ENCODE results near the gene RPS15. TPM values are rescaled to one million over a fixed set of nuclear protein-coding genes. Genes with fewer than 3 reads are reported as not detected.

Gene RPS15
- polyA plus RNA-seq, 1 donor (not counting 4 experiments of a cell fraction or from before 2014, with no cell fraction given) = 795 TPM

DNA sequence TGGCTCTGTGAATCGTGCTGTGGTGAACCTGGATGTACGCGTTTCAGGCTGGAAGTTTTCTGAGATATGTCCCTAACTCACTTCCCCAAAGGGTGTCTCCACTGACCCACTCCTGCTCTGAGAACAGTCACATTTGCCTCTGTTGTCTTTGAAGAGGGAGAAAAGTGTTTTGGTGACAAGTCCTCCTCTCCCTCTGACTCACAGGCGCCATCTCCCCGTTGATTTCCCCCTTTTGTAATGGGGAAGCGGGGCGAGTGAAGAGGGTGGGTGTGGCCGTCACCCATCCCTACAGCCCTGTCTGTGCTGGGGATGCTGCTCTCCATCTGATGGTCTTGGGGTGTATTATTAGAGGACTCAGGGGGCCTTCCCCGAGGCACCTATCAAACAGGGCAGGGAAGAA lies 21.3 kb downstream of the RPS15 start:
- H3K9ac ChIP-seq (ENCODE audit: control insufficient read depth, extremely low read depth, insufficient read depth, low read length) = no peak overlapping the region
- no peaks in the 10 kb centered on the region for H3K9me3 ChIP-seq (ENCODE audit: control insufficient read depth, low read depth, low read length)
- FAIRE-seq (no peak), DNase-seq (ENCODE audit: low read depth, low spot score) (no peak)
- no peak overlapping the region for H3K27ac ChIP-seq (ENCODE audit: control insufficient read depth, insufficient read depth, low read length)
- dilution Hi-C loops (cut with MboI; ENCODE audit: extremely low pct_ligation_motif_present, low sequenced_read_pairs) = no loop called here
- H2AFZ ChIP-seq (ENCODE audit: control insufficient read depth, low read length) = no peak overlapping the region
- H3K27me3 ChIP-seq (ENCODE audit: control insufficient read depth, extremely low read depth, insufficient read depth, low read length) = peaks cover 35% of the 10 kb centered on the region
- H3K4me3 ChIP-seq (ENCODE audit: control insufficient read depth in 2 of 3, extremely low read depth in 1 of 3, insufficient read depth in 2 of 3, low read depth in 1 of 3, low read length in 3 of 3) = no peak overlapping the region
- no peaks in the 10 kb centered on the region for H4K20me1 ChIP-seq (ENCODE audit: control insufficient read depth, extremely low read depth, insufficient read depth, low read length)
- no peak for TF ChIP-seq EZH2 (IDR thresholded peaks at IDR 0.05; ENCODE audit: low read length)
- TF ChIP-seq CTCF (optimal IDR thresholded peaks at IDR 0.05 in 1 of 3, IDR thresholded peaks at IDR 0.05 in 1 of 3, conservative IDR thresholded peaks at IDR 0.05 in 1 of 3; ENCODE audit: extremely low read depth in 1 of 3, insufficient read depth in 2 of 3, low read length in 3 of 3) = no peak
- H3K4me2 ChIP-seq (ENCODE audit: control insufficient read depth, extremely low read depth, insufficient read depth, low read depth, low read length) = no peak overlapping the region
- H3K9me1 ChIP-seq (ENCODE audit: control insufficient read depth, extremely low read depth, insufficient read depth, low read length) = no peaks in the 10 kb centered on the region
- no peaks in the 10 kb centered on the region for H3K79me2 ChIP-seq (ENCODE audit: control insufficient read depth, insufficient read depth, low read length)
- peaks cover 6% of the 10 kb centered on the region for H3K4me1 ChIP-seq (ENCODE audit: control insufficient read depth, extremely low read depth, insufficient read depth, low read length)
- no peaks in the 10 kb centered on the region for H3K36me3 ChIP-seq (ENCODE audit: control insufficient read depth in 2 of 2, extremely low read depth in 1 of 2, insufficient read depth in 2 of 2, low read length in 2 of 2)

DNA sequence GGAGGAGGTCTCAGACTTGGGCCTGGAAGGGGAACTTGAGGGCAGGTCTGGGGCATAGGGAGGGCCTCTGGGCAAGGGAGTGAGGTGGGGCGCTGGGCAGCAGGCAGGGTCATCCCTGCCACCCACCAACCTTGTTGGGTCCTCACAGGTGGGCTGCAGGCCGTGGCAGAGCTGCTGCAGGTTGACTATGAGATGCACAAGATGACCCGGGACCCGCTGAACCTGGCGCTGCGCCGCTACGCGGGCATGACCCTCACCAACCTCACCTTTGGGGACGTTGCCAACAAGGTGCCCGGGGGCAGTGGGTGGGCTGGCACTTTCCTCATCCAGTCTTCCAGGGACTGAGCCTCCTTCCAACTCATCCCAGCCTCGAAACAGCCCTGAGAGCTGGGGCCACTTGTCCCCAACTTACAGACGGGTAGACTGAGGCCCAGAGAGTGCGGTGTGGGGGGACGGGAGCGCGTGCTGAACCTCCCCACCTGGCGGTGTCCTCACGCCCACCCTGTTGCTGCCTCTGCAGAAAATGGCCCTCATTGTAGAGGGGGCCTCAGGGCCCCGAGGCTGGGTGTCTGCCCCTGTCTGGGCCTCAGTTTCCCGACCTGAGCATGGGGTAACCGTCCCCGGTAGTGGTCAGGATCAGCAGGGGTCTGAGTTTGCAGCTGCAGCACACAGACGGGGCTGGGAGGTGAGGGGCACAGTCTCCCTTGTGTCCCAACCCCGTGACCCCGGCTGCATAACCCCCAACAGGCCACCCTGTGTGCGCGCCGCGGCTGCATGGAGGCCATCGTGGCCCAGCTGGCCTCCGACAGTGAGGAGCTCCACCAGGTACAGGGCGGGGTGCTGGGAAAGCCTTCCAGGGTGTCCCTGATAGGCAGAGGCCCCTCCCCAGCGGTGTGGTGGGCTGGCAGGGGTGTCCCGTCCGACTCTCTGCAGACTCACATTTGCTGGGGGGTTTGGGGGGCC lies 22.1 kb downstream of the RPS15 start:
- Histone ChIP-seq H3K9me1 (ENCODE audit: control insufficient read depth, extremely low read depth, insufficient read depth, low read length) (no peaks in the 10 kb centered on the region), H3K4me3 (ENCODE audit: control insufficient read depth in 2 of 3, extremely low read depth in 1 of 3, insufficient read depth in 2 of 3, low read depth in 1 of 3, low read length in 3 of 3) (no peak overlapping the region), H3K27me3 (ENCODE audit: control insufficient read depth, extremely low read depth, insufficient read depth, low read length) (peaks cover 42% of the 10 kb centered on the region), H3K4me1 (ENCODE audit: control insufficient read depth, extremely low read depth, insufficient read depth, low read length) (peaks cover 6% of the 10 kb centered on the region), H4K20me1 (ENCODE audit: control insufficient read depth, extremely low read depth, insufficient read depth, low read length) (no peaks in the 10 kb centered on the region), H2AFZ (ENCODE audit: control insufficient read depth, low read length) (no peak overlapping the region), H3K9me3 (ENCODE audit: control insufficient read depth, low read depth, low read length) (no peaks in the 10 kb centered on the region), H3K27ac (ENCODE audit: control insufficient read depth, insufficient read depth, low read length) (no peak overlapping the region), H3K4me2 (ENCODE audit: control insufficient read depth, extremely low read depth, insufficient read depth, low read depth, low read length) (no peak overlapping the region), H3K9ac (ENCODE audit: control insufficient read depth, extremely low read depth, insufficient read depth, low read length) (no peak overlapping the region), H3K79me2 (ENCODE audit: control insufficient read depth, insufficient read depth, low read length) (no peaks in the 10 kb centered on the region), H3K36me3 (ENCODE audit: control insufficient read depth in 2 of 2, extremely low read depth in 1 of 2, insufficient read depth in 2 of 2, low read length in 2 of 2) (no peaks in the 10 kb centered on the region)
- dilution Hi-C loops (cut with MboI; ENCODE audit: extremely low pct_ligation_motif_present, low sequenced_read_pairs) = no loop called here
- DNase-seq (ENCODE audit: low read depth, low spot score) (no peak), FAIRE-seq (no peak)
- no peak for TF ChIP-seq CTCF (optimal IDR thresholded peaks at IDR 0.05 in 1 of 3, IDR thresholded peaks at IDR 0.05 in 1 of 3, conservative IDR thresholded peaks at IDR 0.05 in 1 of 3; ENCODE audit: extremely low read depth in 1 of 3, insufficient read depth in 2 of 3, low read length in 3 of 3)
- no peak for TF ChIP-seq EZH2 (IDR thresholded peaks at IDR 0.05; ENCODE audit: low read length)

Measured in keratinocyte (primary cell).